Measurements from ENCODE around the gene USP2.

GRCh38 chr11:119402470-119402869 lies 21.0 kb upstream of the USP2 start:
- TF ChIP-seq POLR2A (IDR thresholded peaks at IDR 0.05; ENCODE audit: low read depth, low read length) (no peak), TAF1 (IDR thresholded peaks at IDR 0.05; ENCODE audit: low read depth, low read length) (no peak), PAX5 (IDR thresholded peaks at IDR 0.05; ENCODE audit: insufficient read depth, low read length, severe bottlenecking) (no peak), POLR2AphosphoS5 (IDR thresholded peaks at IDR 0.05; ENCODE audit: low read depth, low read length) (no peak)

Data from GM12891 (cell line).